Ishikawa (cell line): Measurements from ENCODE around the gene REEP2.
A peak's percentile ranks its signal among the peaks of the same experiment; 100 is the strongest.

ENCODE experiments used
- CEBPB ChIP-seq: IDR thresholded peaks from 2 replicates; pipeline ENCODE4 v1.6.1; 2012
- CREB1 ChIP-seq: IDR thresholded peaks from 2 replicates; pipeline ENCODE4 v1.6.1; 2012; ENCODE audit warnings: low read depth
- EGR1 ChIP-seq: IDR thresholded peaks from 2 replicates; pipeline ENCODE4 v1.6.1; 2012
- EP300 ChIP-seq: IDR thresholded peaks from 2 replicates; pipeline ENCODE4 v1.6.1; 2012; ENCODE audit warnings: borderline replicate concordance
- FOXM1 ChIP-seq: IDR thresholded peaks from 2 replicates; pipeline ENCODE4 v1.6.1; 2012; ENCODE audit warnings: low read depth, borderline replicate concordance
- MAX ChIP-seq: IDR thresholded peaks from 2 replicates; pipeline ENCODE4 v1.6.1; 2012
- NFIC ChIP-seq: IDR thresholded peaks from 2 replicates; pipeline ENCODE4 v1.6.1; 2012
- RAD21 ChIP-seq: IDR thresholded peaks from 2 replicates; pipeline ENCODE4 v1.6.1; 2012; ENCODE audit warnings: low read depth
- TAF1 ChIP-seq: IDR thresholded peaks from 2 replicates; pipeline ENCODE4 v1.6.1; 2012; ENCODE audit warnings: low read depth, mild to moderate bottlenecking
- TCF12 ChIP-seq: IDR thresholded peaks from 2 replicates; pipeline ENCODE4 v1.6.1; 2012; ENCODE audit warnings: low read depth
- TEAD4 ChIP-seq: IDR thresholded peaks from 2 replicates; pipeline ENCODE4 v1.6.1; 2012
- YY1 ChIP-seq: IDR thresholded peaks from 2 replicates; pipeline ENCODE4 v1.6.1; 2012; ENCODE audit warnings: low read depth
- ZBTB7A ChIP-seq: IDR thresholded peaks from 2 replicates; pipeline ENCODE4 v1.6.1; 2012; ENCODE audit warnings: low read depth
- TF ChIP-seq, protein P1 (sequence below): IDR thresholded peaks from 2 replicates; pipeline ENCODE4 v1.6.1; 2012
- TF ChIP-seq, protein P2 (sequence below): IDR thresholded peaks from 2 replicates; pipeline ENCODE4 v1.6.1; 2012; ENCODE audit warnings: low read depth, mild to moderate bottlenecking

REEP2 gene

DNA sequence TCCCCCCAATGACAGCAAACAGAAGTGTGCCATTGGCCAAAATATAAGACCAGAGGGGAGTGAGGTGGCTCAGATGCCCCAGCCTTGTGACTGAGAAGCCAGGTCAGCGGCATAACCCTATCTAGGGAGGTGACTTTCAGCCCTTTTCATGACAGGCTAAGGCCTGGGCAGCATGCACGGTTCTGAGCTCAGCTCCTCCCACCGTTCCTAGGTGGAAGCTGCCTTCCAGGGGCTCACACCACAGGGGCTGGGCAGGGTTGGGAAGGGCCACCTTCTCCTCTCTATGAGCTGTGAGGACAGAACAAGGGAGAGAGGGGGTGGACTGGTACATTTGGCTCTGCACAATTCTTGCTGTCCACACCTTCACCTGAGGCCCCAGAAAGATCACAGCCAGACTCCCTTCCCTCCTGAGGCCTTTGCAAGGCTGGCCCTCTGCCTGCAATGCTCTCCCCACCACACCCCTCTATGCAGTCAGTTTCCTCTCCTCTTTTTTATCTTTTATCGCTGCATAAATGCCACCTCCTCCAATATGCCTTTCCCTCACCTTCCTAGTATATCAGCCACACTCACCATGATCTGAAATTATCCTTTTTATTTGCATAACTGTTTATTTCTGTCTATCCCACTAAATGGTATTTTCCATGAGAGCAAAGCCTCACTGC lies 21.3 kb downstream of the REEP2 start:
- TF ChIP-seq FOXM1 (no peak), TCF12 (no peak), TAF1 (no peak), NFIC (no peak), YY1 (no peak), MAX (no peak), EGR1 (no peak), TEAD4 (no peak), EP300 (no peak), ZBTB7A (no peak), CREB1 (no peak)
- TF ChIP-seq, protein P1, sequence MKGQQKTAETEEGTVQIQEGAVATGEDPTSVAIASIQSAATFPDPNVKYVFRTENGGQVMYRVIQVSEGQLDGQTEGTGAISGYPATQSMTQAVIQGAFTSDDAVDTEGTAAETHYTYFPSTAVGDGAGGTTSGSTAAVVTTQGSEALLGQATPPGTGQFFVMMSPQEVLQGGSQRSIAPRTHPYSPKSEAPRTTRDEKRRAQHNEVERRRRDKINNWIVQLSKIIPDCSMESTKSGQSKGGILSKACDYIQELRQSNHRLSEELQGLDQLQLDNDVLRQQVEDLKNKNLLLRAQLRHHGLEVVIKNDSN: no peak
- TF ChIP-seq, protein P2, sequence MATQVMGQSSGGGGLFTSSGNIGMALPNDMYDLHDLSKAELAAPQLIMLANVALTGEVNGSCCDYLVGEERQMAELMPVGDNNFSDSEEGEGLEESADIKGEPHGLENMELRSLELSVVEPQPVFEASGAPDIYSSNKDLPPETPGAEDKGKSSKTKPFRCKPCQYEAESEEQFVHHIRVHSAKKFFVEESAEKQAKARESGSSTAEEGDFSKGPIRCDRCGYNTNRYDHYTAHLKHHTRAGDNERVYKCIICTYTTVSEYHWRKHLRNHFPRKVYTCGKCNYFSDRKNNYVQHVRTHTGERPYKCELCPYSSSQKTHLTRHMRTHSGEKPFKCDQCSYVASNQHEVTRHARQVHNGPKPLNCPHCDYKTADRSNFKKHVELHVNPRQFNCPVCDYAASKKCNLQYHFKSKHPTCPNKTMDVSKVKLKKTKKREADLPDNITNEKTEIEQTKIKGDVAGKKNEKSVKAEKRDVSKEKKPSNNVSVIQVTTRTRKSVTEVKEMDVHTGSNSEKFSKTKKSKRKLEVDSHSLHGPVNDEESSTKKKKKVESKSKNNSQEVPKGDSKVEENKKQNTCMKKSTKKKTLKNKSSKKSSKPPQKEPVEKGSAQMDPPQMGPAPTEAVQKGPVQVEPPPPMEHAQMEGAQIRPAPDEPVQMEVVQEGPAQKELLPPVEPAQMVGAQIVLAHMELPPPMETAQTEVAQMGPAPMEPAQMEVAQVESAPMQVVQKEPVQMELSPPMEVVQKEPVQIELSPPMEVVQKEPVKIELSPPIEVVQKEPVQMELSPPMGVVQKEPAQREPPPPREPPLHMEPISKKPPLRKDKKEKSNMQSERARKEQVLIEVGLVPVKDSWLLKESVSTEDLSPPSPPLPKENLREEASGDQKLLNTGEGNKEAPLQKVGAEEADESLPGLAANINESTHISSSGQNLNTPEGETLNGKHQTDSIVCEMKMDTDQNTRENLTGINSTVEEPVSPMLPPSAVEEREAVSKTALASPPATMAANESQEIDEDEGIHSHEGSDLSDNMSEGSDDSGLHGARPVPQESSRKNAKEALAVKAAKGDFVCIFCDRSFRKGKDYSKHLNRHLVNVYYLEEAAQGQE: no peak

GRCh38 chr5:138461343-138462125 lies 22.7 kb downstream of the REEP2 start:
- TF ChIP-seq MAX (no peak), EP300 (no peak)
- TF ChIP-seq, protein P1: peak; percentile 84

DNA sequence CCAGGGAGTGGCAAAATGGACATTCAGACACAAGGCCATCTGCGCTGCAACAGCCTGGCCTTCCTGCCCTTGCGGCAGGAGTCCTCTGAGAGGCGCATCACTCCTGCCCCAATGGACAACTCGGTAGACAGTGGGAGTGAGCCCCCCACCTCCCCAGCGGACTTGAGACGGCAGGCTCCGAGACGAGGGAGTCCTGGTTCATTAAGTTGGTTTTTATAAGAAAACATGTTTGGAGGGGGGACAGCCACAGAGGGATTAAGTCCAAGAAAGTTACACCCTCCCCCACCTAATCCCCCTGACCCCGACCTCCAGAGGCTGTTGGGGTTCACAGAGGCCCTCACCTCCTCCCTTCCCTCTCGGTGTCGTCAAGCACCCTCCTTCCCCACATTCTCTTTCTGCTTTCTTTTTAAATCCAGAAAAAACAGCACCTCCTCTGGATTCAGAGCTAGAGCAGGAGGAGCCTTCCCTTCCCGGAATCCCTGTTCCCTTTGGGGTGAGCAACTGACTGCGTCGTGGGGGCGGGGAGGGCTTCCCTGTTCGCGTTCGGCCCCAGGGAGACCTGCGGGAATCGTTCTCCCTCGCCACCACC lies 24.7 kb downstream of the REEP2 start:
- TF ChIP-seq YY1 (no peak), EGR1 (no peak), FOXM1 (no peak), TAF1 (no peak), TEAD4 (no peak), ZBTB7A (no peak), CREB1 (no peak), CEBPB (no peak), TCF12 (no peak), MAX (no peak), NFIC (no peak), EP300 (no peak)
- TF ChIP-seq, protein P1: no peak

DNA sequence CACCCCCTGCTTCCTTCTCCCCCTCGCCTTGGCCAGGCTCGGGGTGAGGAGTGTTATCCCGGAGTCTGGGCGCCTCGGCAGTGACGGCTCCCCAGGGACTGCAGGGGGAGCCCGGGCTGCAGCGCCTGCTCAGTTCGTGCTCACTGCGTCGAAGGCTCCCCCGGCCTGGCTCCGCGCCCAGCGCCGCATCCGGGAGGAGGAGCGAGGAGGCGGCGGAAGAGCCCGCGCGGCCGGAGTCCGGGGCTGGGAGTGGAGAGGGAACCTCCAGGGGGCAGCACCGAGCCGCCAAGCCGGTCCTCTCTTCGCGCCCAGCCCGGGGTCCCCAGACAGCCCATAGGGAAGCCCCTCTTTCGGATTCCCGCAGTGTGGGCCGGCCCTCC lies 25.1 kb downstream of the REEP2 start:
- TF ChIP-seq, protein P1: no peak
- TF ChIP-seq TAF1 (peak; percentile 56; the same call in 1 of the 2 replicates), ZBTB7A (peak; percentile 92; the same call in 1 of the 2 replicates), TEAD4 (no peak), CREB1 (no peak), EGR1 (no peak), TCF12 (0 out of 2 replicates have a peak, but pooled peaks have one; percentile 31), FOXM1 (no peak), MAX (peak; percentile 80), YY1 (no peak), EP300 (no peak), NFIC (peak; percentile 92), RAD21 (peak; percentile 48), CEBPB (no peak)
- TF ChIP-seq, protein P2: no peak
